Spleen (tissue), 7 donors: ENCODE results near the gene PACRG.

Experiments used
- POLR2AphosphoS5 ChIP-seq, 3 donors: sonication (generic); formaldehyde crosslinking; IDR thresholded peaks; one replicate each; pipeline ENCODE4 v1.5.1; 2017; ENCODE audit warnings: antibody characterized with exemption in 3 of 3
- TF ChIP-seq, protein P1 (sequence below), 11 experiments: fragments of 200-600 bp in 7 of 11; fragments of 450-650 bp in 4 of 11; sonication (generic) in 4 of 11; IDR thresholded peaks in 8 of 11; conservative IDR thresholded peaks in 3 of 11; 1 replicate in 7 of 11; 2 replicates in 4 of 11; pipeline versions ENCODE4 v1.4.0 to v1.8.0; 2016 to 2021; ENCODE audit warnings: antibody characterized with exemption in 11 of 11, inconsistent platforms in 4 of 11, mild to moderate bottlenecking in 1 of 11
- donor health status: DM: no; HTN: no; CAD: no; lungs with moderate emphysema.
- donor health status: DM: no; HTN: no; CAD: no.
- donor health status: DM: no; HTN: no; CAD: no.

DNA sequence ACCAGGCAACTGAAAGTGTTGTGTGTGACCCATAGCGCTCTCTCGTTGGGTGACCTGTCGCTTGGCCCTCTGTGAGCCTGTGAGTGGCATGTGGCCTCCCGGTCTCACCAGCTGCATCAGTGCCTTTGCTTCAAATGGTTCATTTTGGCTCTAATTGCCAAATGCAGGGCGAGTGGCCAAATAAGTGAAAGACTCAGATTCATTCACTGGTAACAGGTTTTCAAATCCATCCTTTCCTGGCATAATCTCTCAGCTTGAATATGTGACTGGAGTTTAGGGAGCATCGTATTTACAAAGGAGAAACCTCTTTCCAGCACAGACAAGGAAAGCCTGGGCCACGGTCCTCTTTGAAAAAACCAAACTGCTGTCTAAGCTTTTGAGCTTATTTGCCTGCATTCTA lies 365.1 kb downstream of the PACRG start:
- no peak for TF ChIP-seq POLR2AphosphoS5 (IDR thresholded peaks at IDR 0.05)
- TF ChIP-seq, protein P1, sequence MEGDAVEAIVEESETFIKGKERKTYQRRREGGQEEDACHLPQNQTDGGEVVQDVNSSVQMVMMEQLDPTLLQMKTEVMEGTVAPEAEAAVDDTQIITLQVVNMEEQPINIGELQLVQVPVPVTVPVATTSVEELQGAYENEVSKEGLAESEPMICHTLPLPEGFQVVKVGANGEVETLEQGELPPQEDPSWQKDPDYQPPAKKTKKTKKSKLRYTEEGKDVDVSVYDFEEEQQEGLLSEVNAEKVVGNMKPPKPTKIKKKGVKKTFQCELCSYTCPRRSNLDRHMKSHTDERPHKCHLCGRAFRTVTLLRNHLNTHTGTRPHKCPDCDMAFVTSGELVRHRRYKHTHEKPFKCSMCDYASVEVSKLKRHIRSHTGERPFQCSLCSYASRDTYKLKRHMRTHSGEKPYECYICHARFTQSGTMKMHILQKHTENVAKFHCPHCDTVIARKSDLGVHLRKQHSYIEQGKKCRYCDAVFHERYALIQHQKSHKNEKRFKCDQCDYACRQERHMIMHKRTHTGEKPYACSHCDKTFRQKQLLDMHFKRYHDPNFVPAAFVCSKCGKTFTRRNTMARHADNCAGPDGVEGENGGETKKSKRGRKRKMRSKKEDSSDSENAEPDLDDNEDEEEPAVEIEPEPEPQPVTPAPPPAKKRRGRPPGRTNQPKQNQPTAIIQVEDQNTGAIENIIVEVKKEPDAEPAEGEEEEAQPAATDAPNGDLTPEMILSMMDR (IDR thresholded peaks at IDR 0.05 in 8 of 11, conservative IDR thresholded peaks at IDR 0.05 in 3 of 11), result no peak
